Gastrocnemius medialis (tissue), 4 donors: Measurements from ENCODE around the gene NFIA.

Experiments used
- CTCF ChIP-seq, 5 experiments: fragments of 450-650 bp in 3 of 5; fragments of 200-600 bp in 2 of 5; sonication (generic) in 2 of 5; IDR thresholded peaks in 4 of 5; conservative IDR thresholded peaks in 1 of 5; 1 replicate in 4 of 5; 2 replicates in 1 of 5; pipeline ENCODE4 v1.5.1; 2016 to 2019; ENCODE audit warnings: antibody characterized with exemption in 5 of 5, mild to moderate bottlenecking in 3 of 5, moderate library complexity in 3 of 5
- POLR2A ChIP-seq, 2 donors: fragments of 450-650 bp; IDR thresholded peaks; one replicate each; pipeline ENCODE4 v1.6.1; 2017; ENCODE audit warnings: antibody characterized with exemption in 2 of 2, mild to moderate bottlenecking in 2 of 2, moderate library complexity in 2 of 2

GRCh38 chr1:61426885-61427284, 344.5 kb downstream of the NFIA start:
- TF ChIP-seq CTCF (IDR thresholded peaks at IDR 0.05 in 4 of 5, conservative IDR thresholded peaks at IDR 0.05 in 1 of 5) (no peak), POLR2A (IDR thresholded peaks at IDR 0.05) (no peak)
